Lower leg skin (tissue), 3 donors: Measurements from ENCODE around the gene MARCKS.

Source experiments
- POLR2A ChIP-seq, 2 donors: fragments of 450-650 bp; IDR thresholded peaks; one replicate each; pipeline ENCODE4 v1.6.1; 2016 to 2017; ENCODE audit warnings: antibody characterized with exemption in 2 of 2, mild to moderate bottlenecking in 1 of 2, moderate library complexity in 1 of 2
- TF ChIP-seq, protein P1 (sequence below), 3 donors: fragments of 450-650 bp; IDR thresholded peaks; one replicate each; pipeline ENCODE4 v1.5.1; 2016; ENCODE audit warnings: antibody characterized with exemption in 3 of 3, mild to moderate bottlenecking in 3 of 3, moderate library complexity in 2 of 3

DNA sequence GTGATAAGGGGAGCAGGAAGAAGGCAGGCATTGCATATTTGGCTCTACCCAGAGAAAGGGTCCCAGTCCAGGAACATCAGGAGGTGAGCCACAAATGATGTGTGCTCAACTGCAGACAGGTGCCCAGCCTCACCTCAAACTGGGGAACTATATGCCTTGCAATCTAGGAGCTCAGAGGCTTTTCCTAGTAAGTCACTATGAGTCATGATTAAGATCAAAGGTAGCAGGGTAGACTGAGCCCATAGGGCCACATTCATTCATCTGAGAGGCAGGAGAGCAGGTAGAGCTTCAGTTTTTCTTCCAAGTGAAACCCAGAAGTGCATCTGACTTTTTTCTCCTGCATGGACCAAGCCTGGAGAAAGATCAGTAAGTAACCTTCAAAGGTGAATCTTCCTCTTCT lies 31.3 kb downstream of the MARCKS start:
- TF ChIP-seq, protein P1, sequence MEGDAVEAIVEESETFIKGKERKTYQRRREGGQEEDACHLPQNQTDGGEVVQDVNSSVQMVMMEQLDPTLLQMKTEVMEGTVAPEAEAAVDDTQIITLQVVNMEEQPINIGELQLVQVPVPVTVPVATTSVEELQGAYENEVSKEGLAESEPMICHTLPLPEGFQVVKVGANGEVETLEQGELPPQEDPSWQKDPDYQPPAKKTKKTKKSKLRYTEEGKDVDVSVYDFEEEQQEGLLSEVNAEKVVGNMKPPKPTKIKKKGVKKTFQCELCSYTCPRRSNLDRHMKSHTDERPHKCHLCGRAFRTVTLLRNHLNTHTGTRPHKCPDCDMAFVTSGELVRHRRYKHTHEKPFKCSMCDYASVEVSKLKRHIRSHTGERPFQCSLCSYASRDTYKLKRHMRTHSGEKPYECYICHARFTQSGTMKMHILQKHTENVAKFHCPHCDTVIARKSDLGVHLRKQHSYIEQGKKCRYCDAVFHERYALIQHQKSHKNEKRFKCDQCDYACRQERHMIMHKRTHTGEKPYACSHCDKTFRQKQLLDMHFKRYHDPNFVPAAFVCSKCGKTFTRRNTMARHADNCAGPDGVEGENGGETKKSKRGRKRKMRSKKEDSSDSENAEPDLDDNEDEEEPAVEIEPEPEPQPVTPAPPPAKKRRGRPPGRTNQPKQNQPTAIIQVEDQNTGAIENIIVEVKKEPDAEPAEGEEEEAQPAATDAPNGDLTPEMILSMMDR (IDR thresholded peaks at IDR 0.05), result no peak
- no peak for TF ChIP-seq POLR2A (IDR thresholded peaks at IDR 0.05)
